Immature natural killer cell (primary cell): Measurements from ENCODE around the gene CD40. TPM values are rescaled to one million over a fixed set of nuclear protein-coding genes. Genes with fewer than 3 reads are reported as not detected.

Source experiments
- polyA plus RNA-seq, 3 donors: library from polyadenylated mRNA; unstranded; fragments of 300-500 nt; fragmentation: Illumina TruSeq; gene quantifications; one replicate each; pipeline ENCODE4 v1.2.3, GENCODE V29; 2021

Gene CD40
- polyA plus RNA-seq, 3 donors from 2014 or later = 4.3 to 8.3 (median 7.0) TPM

Other genes starting within 250 kb of the CD40 start
- under 1 TPM in 2 of 3 donors, not detected in 1; 0.55 to 0.68 TPM for gene ZSWIM1, start 237.1 kb upstream of the CD40 start, polyA plus RNA-seq
- not detected for gene SPATA25, start 230.7 kb upstream of the CD40 start, polyA plus RNA-seq
- gene NEURL2, start 227.1 kb upstream of the CD40 start, polyA plus RNA-seq = 1 to 10 TPM in 2 of 3 donors, not detected in 1; 1.0 to 1.1 TPM
- 100 to 1,000 TPM in 1 of 3 donors, 10 to 100 TPM in 2; 76.8 to 119 (median 97.6) TPM for gene CTSA, start 227.0 kb upstream of the CD40 start, polyA plus RNA-seq
- 10 to 100 TPM in 1 of 3 donors, 1 to 10 TPM in 1, under 1 TPM in 1; 0.77 to 17.5 (median 7.3) TPM for gene PLTP, start 206.2 kb upstream of the CD40 start, polyA plus RNA-seq
- 10 to 100 TPM; 78.4 to 93.4 (median 83.0) TPM for gene PCIF1, start 183.6 kb upstream of the CD40 start, polyA plus RNA-seq
- gene ZNF335, start 146.1 kb upstream of the CD40 start, polyA plus RNA-seq = 10 to 100 TPM in 1 of 3 donors, 1 to 10 TPM in 2; 7.1 to 17.9 (median 9.6) TPM
- gene MMP9, start 109.4 kb upstream of the CD40 start, polyA plus RNA-seq = under 1 TPM in 1 of 3 donors, not detected in 2; 0.09 TPM
- 1 to 10 TPM in 2 of 3 donors, not detected in 1; 1.0 to 1.8 TPM for gene SLC12A5, start 89.1 kb upstream of the CD40 start, polyA plus RNA-seq
- 10 to 100 TPM; 12.9 to 30.7 (median 14.0) TPM for gene NCOA5, start 28.4 kb upstream of the CD40 start, polyA plus RNA-seq
- not detected for gene CDH22, start 190.2 kb downstream of the CD40 start, polyA plus RNA-seq